NCI-H2196 treated with DMSO at 0.1 percent for 48 hours (cell line): ENCODE data around the gene ATG4D.

ENCODE experiments used
- DNase-seq: peaks from one replicate; lab custom pipeline; 2025; ENCODE audit not compliant: unreplicated experiment; lab: John Stamatoyannopoulos, UW

The ATG4D gene

DNA sequence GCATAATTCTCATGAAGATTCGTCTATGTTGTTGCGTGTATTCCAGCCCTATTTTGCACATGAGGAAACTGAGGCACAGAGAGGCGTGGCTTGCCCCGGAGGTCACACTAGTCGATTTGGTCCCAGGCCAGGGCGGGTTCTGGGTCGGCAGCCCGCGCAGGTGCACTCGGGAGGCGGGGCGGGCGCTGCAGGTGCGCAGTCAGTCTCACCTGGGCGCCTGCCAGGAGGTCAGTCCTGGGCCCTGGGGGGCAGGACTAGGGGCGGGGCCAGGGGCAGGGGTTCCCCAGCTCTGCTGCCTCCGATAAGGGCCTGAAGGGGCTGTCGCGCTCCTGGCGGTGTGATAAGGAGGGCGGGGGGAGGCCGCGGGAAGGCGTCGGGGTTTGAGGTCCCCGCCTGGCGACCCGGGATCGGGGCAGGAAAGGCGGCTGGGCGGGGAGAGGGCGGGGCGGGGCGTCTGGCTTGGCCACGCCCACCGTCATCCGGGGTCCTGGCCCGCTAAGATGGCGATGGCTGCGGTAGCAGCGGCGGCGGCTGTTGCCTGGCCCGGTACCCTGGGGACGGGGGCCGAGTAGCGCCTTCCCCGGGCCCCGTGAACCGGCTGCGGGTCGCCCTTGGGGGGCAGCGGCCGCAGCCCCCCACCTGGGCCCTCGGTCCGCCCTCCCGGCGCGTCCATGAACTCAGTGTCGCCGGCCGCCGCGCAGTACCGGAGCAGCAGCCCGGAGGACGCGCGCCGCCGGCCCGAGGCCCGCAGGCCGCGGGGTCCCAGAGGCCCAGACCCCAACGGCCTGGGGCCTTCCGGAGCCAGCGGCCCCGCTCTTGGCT, at the start of gene ATG4D:
ATG4D (plus strand) TSS at position 485 of the 822 bp plus-strand sequence; CDS start at position 672, 187 bp downstream.
- peak; percentile 91 for DNase-seq

- DNase-seq = no peak
Measured at GRCh38 chr19:10497371-10497770, 46.3 kb upstream of the ATG4D start.

GRCh38 chr19:10499550-10500246, 44.0 kb upstream of the ATG4D start:
- no peak for DNase-seq

- DNase-seq = no peak
Measured at GRCh38 chr19:10500247-10500592, 43.5 kb upstream of the ATG4D start.

- DNase-seq = peak; percentile 88
Measured at GRCh38 chr19:10501971-10502523, 41.7 kb upstream of the ATG4D start.

- DNase-seq = peak; percentile 79
Measured at GRCh38 chr19:10502524-10503001, 41.1 kb upstream of the ATG4D start.

DNA sequence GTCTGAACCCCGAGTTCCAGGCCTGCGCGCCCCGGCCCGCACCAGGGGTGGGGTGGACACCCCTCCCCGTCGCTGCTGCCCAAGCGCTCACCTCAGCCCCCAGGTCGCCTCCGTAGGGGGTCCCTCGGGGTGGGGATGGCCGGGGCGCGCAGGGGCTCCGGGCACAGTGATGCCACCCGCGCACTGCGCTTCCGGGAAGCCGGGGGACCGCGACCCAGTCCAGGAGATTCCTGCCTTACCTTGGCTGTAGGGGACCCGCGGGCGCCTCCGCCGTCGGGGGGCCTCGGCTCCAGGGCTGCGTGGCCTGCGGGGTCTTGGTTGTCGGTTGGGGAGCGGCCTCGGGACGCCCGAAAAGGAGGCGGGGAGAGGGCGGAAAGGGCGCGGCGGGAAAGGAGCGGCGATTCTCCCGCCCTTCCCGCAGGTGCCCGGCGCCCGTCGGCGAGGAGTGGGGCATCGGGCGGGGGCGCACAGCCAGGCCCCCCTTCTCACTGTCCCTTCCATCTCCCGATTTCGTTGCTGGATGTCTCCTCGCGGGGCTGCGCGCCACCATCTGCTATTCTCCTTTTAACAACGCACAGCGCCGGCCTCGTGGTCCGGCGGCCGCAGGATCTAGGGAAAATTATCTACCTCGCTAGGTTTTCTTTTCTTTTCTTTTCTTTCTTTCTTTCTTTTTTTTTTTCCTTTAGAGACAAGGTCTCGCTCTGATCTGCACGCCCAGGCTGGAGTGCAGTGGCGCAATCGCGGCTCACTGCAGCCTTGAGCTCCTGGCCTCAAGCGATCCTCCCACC, 40.5 kb upstream of the ATG4D start, which contains the start of gene KEAP1:
KEAP1 (minus strand) TSS at position 355 of the 788 bp plus-strand sequence. CDS start 3,323 bp downstream, outside the sequence.
- DNase-seq = peak; percentile 42

- DNase-seq = no peak
Measured at GRCh38 chr19:10505583-10506229, 38.0 kb upstream of the ATG4D start.

DNA sequence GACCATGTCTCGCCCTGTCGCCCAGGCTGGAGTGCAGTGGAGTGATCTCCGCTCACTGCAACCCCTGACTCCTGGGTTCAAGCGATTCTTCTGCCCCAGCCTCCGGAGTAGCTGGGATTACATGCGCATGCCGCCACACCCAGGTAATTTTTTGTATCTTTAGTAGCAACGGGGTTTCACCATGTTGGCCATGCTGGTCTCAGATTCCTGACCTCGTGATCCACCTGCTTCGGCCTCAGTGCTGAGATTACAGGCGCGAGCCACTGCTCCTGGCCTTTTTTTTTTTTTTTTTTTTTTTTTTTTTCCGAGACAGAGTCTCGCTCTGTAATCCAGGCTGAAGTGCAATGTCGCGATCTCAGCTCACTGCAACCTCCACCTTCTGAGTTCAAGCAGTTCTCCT, 35.7 kb upstream of the ATG4D start:
- no peak for DNase-seq

DNA sequence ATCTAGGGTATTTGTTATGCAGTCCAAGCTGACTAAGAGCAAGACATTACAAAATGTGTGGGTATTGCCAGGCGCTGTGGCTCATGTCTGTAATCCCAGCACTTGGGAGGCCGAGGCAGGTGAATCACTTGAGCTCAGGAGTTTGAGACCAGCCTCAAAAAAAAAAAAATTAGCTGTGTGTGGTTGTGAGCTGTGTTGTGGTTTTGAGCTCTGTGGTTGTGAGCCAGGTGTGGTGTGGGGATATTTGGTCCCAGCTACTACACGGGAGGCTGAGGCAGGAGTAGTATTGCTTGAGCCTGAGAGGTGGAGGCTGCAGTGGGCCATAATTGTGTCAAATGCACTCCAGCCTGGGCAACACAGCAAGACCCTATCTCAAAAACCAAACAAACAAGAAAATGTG, 35.0 kb upstream of the ATG4D start:
- no peak for DNase-seq

- no peak for DNase-seq
Measured at GRCh38 chr19:10510301-10510802, 33.4 kb upstream of the ATG4D start.

DNA sequence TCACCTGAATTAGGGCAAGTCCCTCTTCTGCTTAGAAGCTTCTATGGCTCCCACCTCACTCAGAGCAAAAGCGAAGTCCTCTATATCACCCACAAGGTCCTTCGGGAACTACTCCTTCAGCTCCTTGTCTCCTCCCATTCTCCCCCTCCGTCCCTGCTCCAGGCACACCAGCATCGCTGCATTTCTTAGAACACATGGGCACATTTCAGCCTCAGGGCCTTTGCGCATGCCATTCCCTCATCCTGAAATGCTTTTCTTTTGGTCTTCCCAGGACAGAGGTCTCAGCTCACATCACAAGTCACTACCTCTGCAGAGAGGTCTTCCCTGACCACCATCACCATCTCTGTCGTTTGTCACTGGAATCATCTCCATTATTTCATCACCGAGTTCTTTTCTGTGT, 30.5 kb upstream of the ATG4D start:
- no peak for DNase-seq

GRCh38 chr19:10514211-10515145, 29.2 kb upstream of the ATG4D start:
- no peak for DNase-seq

GRCh38 chr19:10516064-10516385, 27.7 kb upstream of the ATG4D start:
- DNase-seq = no peak

GRCh38 chr19:10516671-10517286, 26.9 kb upstream of the ATG4D start:
- DNase-seq = no peak

GRCh38 chr19:10517361-10517759, 26.3 kb upstream of the ATG4D start, which contains the start of gene S1PR5:
S1PR5 (minus strand) TSS chr19:10517447; CDS start chr19:10515011, 2,436 bp downstream.
- DNase-seq = peak; percentile 73

DNA sequence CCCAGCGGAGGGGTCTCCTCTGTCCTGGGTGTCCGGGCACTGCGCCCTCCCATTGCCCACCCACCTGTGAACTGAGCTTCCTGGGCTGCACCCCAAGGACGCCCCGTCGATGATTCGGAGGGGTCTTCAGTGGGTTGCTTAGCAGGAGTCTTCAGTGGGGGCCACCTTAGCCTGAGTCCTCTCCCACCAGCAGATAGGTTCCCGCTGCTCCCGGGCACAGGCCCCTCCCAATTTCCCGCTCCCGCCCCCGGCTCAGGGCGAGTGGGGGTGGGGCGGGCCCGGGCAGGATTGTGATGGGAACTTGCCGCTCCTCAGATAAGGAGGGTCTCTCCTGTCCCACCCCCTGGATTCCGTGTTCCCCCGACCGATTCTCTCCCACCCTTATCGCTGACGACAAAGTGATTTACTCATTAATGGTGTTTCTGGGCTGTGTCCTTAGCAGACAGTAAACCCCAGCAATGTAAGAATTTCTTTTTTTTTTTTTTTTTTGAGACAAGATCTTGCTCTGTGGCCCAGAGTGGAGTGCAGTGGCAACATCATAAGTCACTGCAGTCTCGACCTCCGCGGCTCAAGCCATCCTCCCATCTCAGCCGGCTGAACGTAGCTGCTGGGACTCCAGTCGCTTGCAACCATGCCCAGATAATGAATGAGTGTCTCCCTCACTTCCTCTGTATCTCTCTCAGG, 25.8 kb upstream of the ATG4D start:
- DNase-seq = peak; percentile 48
